ENCODE results near the gene COL12A1.

COL12A1 gene

DNA sequence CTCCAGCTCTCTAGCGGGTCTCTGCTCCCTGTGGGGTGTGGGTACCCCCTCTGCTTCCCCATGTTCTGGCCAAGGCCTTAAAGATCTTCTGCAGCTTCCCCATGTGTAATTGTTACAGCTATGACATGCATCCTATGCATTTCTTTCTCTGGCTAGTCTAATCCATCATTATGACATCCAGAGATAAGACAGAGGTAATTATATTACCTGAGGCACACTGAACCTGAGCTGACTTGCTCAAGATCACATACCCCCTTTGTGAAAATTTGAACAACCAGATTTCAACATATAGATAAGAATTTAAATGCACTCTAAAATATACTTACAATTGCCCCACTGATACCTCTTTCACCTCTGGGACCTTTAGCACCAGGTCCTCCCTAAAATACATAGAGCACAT, 102.4 kb downstream of the COL12A1 start:
- no peak for DNase-seq (ENCODE audit: low read depth in 1 of 2, low spot score in 1 of 2)

GRCh38 chr6:75102301-75102700, 103.6 kb downstream of the COL12A1 start:
- DNase-seq (ENCODE audit: low read depth in 1 of 2, low spot score in 1 of 2): no peak

GRCh38 chr6:75101896-75102295, 104.0 kb downstream of the COL12A1 start:
- DNase-seq (ENCODE audit: low read depth in 1 of 2, low spot score in 1 of 2): no peak

GRCh38 chr6:75098709-75099108, 107.1 kb downstream of the COL12A1 start:
- DNase-seq (ENCODE audit: low read depth in 1 of 2, low spot score in 1 of 2): no peak

DNA sequence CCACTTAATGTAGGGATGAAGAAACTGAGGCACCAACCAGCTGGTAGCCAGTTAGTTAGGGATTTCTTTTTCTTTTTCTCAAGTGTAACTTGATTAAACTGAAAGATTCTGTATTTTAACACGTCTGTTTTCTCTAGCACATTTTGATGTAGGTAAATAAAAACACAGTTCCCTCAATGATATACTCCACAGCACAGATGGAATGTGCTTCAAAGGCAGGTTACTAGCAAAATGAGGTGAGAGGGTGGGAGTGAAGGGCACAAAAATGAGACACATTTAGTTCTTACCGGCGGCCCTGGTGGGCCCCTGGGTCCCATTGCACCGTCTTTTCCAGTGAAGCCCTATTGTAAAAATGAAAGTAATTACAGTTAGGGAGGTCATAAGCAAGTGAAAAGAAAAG, 108.9 kb downstream of the COL12A1 start:
- DNase-seq (ENCODE audit: low read depth in 1 of 2, low spot score in 1 of 2): no peak

DNA sequence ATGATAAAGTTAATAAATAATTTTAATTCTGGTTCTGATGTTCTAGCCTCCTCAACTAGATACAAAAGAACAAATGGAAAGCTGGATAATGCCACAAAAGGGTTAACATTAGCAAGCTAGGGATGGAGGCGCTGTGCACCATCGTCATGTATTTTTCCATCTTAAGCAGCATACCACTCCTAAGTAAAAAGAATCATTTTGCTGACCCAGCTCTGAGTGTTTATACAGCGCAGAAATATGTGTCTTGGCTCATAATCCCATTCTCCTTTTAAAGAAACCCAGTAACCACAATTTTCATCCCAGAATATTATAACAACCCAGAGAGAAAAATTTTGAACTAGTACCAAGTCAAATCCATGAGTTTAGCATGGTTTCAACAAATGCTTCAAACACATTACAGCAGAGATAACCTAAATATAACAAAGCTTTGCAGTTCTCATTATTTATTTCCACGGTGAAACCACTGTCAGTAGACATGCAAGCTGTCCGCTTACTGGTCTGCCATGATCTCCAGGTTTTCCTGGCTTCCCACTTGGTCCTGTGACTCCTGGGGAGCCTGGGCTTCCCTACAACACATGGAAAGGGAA, 111.1 kb downstream of the COL12A1 start:
- no peak for DNase-seq (ENCODE audit: low read depth in 1 of 2, low spot score in 1 of 2)

- no peak for DNase-seq (ENCODE audit: low read depth in 1 of 2, low spot score in 1 of 2)
Measured at GRCh38 chr6:75091467-75092190, 114.2 kb downstream of the COL12A1 start.

GRCh38 chr6:75090576-75090975, 115.3 kb downstream of the COL12A1 start:
- no peak for DNase-seq (ENCODE audit: low read depth in 1 of 2, low spot score in 1 of 2)

DNA sequence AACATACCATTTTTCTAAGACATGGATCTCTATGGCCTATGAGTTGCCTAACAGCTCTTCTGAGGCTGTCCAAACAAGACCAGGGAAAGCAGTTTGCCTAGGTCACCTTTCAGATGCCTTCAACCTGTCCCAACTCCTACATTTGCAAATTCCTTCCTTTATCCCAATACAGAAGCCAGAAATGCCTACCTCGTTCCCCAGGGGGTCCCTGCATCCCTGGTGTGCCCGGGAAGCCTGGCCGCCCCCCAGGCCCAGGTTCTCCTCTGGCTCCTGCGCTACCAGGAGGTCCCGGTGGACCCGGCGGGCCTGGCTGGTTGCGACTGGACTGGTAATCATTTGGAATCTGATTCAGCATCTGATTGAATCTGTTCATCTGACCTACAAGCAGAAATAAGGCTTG, 115.9 kb downstream of the COL12A1 start:
- no peak for DNase-seq (ENCODE audit: low read depth in 1 of 2, low spot score in 1 of 2)

DNA sequence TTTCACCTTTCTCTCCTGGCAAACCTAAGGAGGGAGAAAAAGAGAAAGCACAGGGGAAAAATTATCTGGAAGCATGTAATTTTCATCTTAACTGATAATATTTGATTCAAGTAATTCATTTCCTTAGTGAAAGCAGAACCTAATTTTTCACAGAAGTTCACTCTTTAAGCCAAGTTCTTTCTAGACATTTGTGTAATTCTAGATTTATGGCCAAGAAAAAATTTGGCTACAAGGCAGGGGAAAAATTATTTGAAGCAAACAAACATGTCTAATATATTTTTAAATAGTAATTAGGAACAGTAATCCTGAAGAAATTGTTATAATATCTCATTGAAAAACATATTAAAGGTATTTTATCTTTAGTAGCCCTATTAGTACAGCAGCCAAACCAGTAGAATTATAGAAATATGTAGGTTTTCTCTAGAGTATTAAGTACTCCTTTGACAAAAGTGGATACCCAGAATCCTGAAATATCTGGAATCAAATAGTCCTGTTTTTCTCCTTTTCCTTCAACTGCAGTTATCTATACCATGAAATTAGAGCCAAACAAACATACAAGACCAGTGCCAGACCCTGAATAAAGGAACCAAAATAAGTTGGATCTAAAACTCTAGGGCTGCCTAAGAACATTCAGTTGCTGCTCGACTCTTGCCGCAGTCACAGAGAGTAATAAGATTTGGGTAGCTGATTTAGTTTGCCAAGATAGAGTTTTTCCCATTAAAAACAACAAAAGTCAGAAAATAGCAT, 116.5 kb downstream of the COL12A1 start:
- no peak for DNase-seq (ENCODE audit: low read depth in 1 of 2, low spot score in 1 of 2)

- no peak for DNase-seq (ENCODE audit: low read depth in 1 of 2, low spot score in 1 of 2)
Measured at GRCh38 chr6:75085931-75086635, 119.8 kb downstream of the COL12A1 start.

- no peak for DNase-seq (ENCODE audit: low read depth in 1 of 2, low spot score in 1 of 2)
Measured at GRCh38 chr6:75084872-75085381, 120.9 kb downstream of the COL12A1 start.

GRCh38 chr6:75084018-75084417, 121.8 kb downstream of the COL12A1 start:
- no peak for DNase-seq (ENCODE audit: low read depth in 1 of 2, low spot score in 1 of 2)

- DNase-seq (ENCODE audit: low read depth in 1 of 2, low spot score in 1 of 2): no peak
Measured at GRCh38 chr6:75081921-75082320, 123.9 kb downstream of the COL12A1 start.

DNA sequence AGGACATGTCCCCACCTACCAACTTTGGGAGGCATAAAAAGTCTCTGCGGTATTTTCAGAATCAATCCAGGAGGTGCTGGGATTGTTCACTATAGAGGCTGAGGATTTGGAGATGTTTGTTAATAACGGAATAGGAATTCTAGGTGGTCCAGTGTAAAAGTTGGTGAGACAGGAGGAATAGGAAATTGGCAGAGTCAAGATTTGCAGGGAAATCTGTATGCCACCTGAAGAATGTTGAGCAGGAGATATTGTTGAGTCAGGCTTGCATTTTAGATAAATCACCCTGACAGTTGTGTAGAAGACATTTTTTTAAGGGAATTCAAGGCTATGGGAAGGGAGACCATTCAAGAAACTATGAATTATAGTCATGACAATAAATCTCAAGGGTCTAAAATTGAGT, 124.8 kb downstream of the COL12A1 start:
- no peak for DNase-seq (ENCODE audit: low read depth in 1 of 2, low spot score in 1 of 2)

GRCh38 chr6:75079589-75079988, 126.3 kb downstream of the COL12A1 start:
- no peak for DNase-seq (ENCODE audit: low read depth in 1 of 2, low spot score in 1 of 2)

DNA sequence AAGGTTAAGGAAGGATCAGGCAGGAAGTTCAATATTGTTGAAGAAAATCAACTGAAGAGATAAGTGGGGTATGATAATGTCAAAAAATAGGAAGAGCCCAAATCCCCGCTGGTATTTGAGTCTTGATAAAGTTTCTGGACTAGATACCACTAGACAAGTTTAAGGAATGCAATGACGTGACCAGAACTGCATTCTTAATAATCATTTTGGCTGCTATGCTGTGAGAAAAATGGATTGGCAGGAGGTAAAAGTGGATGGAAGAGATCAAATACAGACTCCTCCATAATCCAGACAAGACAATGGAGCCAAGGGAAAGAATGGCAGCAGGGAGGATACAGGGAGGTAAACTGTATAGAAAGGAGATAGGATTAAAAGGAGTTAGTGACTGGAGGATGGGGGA, 128.2 kb downstream of the COL12A1 start:
- DNase-seq (ENCODE audit: low read depth in 1 of 2, low spot score in 1 of 2): no peak

DNA sequence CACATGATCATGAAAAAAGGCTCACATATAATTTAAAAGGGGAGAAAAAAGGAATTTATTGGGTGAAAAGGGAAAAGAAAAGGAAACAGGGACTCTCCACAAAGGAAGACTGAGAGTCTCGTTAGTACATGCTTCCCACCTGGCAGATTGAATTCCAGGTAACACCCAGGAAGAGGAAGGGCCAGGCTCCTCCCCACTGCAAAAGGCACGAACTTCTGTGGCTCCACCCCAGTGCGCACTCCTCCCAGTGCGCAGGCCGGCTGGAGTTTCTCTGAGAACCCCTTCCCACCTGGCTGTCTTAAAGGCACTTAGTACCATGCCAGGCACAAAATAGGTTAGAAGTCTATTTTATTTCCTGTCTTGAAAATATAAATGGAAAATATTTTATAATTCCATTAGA, 129.8 kb downstream of the COL12A1 start:
- no peak for DNase-seq (ENCODE audit: low read depth in 1 of 2, low spot score in 1 of 2)

DNA sequence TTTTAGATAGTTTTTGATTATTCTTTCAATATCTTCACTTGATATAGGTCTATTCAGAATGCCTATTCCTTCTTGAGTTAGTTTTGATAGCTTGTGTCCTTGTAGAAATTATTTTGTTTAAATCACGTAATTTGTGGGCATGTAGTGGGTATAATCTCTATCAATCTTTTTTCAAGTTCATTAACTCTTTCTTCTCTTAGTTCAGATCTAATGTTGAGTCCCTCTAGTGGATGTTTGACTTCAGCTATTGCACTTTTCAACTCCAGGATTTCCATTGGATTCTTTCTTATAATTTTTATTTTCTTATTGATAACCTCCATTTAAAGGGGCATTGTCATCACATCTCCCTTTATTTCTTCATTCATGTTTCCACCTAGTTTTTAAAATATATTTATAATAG, 135.6 kb downstream of the COL12A1 start:
- no peak for DNase-seq (ENCODE audit: low read depth in 1 of 2, low spot score in 1 of 2)

- DNase-seq (ENCODE audit: low read depth in 1 of 2, low spot score in 1 of 2): no peak
Measured at GRCh38 chr6:75065523-75065922, 140.3 kb downstream of the COL12A1 start.

DNA sequence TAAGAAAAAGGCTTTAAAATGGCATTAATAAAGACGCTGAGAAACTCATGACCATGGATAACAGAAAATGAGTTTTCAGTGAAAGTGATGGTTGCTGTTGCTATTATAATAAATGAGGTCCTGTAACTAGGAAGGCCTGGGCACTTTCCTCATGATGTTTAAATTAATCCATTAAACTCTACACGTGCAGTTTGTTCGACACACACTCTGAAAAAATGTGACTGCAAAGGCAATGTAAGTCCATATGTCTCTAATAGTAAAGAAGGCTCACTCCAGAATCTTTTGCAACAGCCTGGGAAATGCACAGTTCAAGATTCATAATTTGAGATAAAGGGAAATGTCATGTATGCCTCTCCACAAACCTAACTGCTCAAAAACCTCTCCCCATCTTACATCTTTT, 153.4 kb downstream of the COL12A1 start:
- DNase-seq (ENCODE audit: low read depth in 1 of 2, low spot score in 1 of 2): no peak

GRCh38 chr6:75049308-75049707, 156.5 kb downstream of the COL12A1 start:
- DNase-seq (ENCODE audit: low read depth in 1 of 2, low spot score in 1 of 2): no peak

Data from activated T-helper 1 cell treated with anti-CD3 and anti-CD28 coated beads, Interleukin-2, amount 50 U/mL, for 16 hours (primary cell).